Anterior cingulate cortex (tissue), 58 donors: Measurements from ENCODE around the gene SIAE.

Experiments used
- DNase-seq, 58 donors: peaks; one replicate each; lab custom pipeline; 2025; lab: John Stamatoyannopoulos, UW

SIAE gene

DNA sequence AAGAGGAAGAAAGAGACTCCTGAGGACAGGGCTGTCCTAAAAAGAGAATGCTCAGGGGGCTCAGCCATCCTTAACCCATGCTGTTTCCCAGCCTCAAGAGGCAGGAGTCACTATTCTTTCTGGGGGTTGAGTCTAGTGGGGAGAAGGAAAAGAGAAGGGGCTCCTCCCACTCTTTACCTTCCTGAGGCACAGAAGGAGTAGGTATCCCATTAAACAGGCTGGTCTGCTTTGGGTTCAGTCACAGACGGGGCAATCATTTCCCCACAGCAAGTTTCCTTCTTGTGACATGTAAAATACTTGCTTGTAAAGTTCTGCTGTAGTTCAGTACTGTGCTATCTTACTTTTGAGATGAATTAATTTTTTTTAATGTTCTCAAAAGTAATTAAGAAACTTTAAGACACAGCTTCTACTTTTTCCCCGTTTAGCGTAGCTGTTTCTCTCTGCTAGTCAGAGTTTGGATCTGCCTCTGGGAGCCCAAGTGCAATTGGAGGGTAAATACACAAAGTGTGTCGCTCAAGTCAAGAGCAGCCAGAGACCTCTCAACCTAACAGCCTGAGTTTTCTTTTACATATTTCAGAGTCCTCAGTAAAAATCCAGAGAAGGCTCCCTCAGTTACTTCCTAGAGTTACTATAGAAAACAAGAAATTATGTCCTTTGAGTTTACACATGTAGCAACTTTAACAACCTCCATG lies 88.7 kb downstream of the SIAE start:
- DNase-seq: no peak

DNA sequence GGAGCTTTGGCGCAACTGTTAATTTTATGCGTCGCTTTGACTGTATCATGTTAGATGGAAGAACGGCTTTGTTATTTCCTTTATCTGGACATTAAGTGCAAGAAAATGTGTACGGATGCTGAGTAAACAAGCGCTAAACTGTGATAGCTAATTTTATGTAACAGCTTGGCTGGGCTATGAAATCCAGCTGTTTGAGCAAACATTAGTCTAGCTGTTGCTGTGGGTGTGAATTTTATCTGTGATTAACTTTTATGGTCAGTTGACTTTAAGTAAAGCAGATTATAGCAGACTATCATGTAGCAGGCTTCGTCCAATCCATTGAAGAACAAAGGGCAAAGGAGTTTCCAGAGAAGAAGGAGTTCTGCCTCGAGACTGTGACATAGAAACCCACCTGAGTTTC lies 89.8 kb downstream of the SIAE start:
- no peak for DNase-seq
